ENCODE results near the gene RAB3C. TPM values are rescaled to one million over a fixed set of nuclear protein-coding genes. Genes with fewer than 3 reads are reported as not detected.

RAB3C gene
- total and polyA plus RNA-seq, 2 experiments from 2014 or later = 15.0 to 30.6 TPM

GRCh38 chr5:58800356-58800755 lies 217.5 kb downstream of the RAB3C start:
- no peaks in the 10 kb centered on the region for H3F3A ChIP-seq (replicated peaks; ENCODE audit: low read depth)
- DNase-seq (ENCODE audit: low spot score) = no peak
- TF ChIP-seq EZH2phosphoT487 (IDR thresholded peaks at IDR 0.05; ENCODE audit: unreplicated experiment) (no peak), ZNF462 (CRISPR knock-in tag; IDR thresholded peaks at IDR 0.05) (no peak), JUNB (IDR thresholded peaks at IDR 0.05; ENCODE audit: unreplicated experiment) (no peak), EZH2 (IDR thresholded peaks at IDR 0.05; ENCODE audit: low read depth, unreplicated experiment) (no peak), ZNF114 (CRISPR knock-in tag; IDR thresholded peaks at IDR 0.05) (no peak), ZNF331 (CRISPR knock-in tag; IDR thresholded peaks at IDR 0.05; ENCODE audit: low read depth) (no peak), CTCF (conservative IDR thresholded peaks at IDR 0.05; ENCODE audit: low read depth in 2 of 2) (no peak), STAT1 (IDR thresholded peaks at IDR 0.05; ENCODE audit: unreplicated experiment) (no peak)
- no peak overlapping the region for H3K4me3 ChIP-seq
- no peaks in the 10 kb centered on the region for H3K36me3 Mint-ChIP-seq (ENCODE audit: low read depth)
- peak; percentile 82 for ATAC-seq
- no peaks in the 10 kb centered on the region for H3K79me2 ChIP-seq (replicated peaks; ENCODE audit: insufficient read depth)
- peaks cover 38% of the 10 kb centered on the region for H3K4me1 Mint-ChIP-seq
- no peak overlapping the region for H3K27ac Mint-ChIP-seq
- no peaks in the 10 kb centered on the region for H3K27me3 ChIP-seq (ENCODE audit: insufficient read depth)
- no peak overlapping the region for H3K27ac ChIP-seq (ENCODE audit: low read depth)
- H2AFZ ChIP-seq = no peak overlapping the region
- 0 out of 2 replicates have a peak, but pooled peaks cover 6% of the 10 kb centered on the region for H3K4me1 ChIP-seq (ENCODE audit: insufficient read depth)
- no peak overlapping the region for H3K4me2 ChIP-seq
- no peaks in the 10 kb centered on the region for H3K9me2 ChIP-seq (ENCODE audit: insufficient read depth)
- H4K20me1 ChIP-seq (replicated peaks; ENCODE audit: insufficient read depth) = no peaks in the 10 kb centered on the region
- no peaks in the 10 kb centered on the region for H3K27me3 Mint-ChIP-seq (ENCODE audit: insufficient read depth, low read depth, poor library complexity)
- H3K9me3 Mint-ChIP-seq = no peaks in the 10 kb centered on the region
- no peak overlapping the region for H3K4me3 Mint-ChIP-seq
- no peaks in the 10 kb centered on the region for H3K36me3 ChIP-seq (ENCODE audit: insufficient read depth)
